Globus pallidus (tissue), 1 donor: ENCODE data around the gene USP47.

Experiments
- DNase-seq: peaks from one replicate; pipeline ENCODE4 v3.0.0-alpha.2; 2015; ENCODE audit warnings: low spot score

The USP47 gene

GRCh38 chr11:11966826-11967668 is 125.3 kb downstream of the USP47 start:
- peak; percentile 69 for DNase-seq

GRCh38 chr11:11967669-11968510 is 126.1 kb downstream of the USP47 start:
- no peak for DNase-seq

GRCh38 chr11:11968511-11969280 is 126.9 kb downstream of the USP47 start:
- no peak for DNase-seq

GRCh38 chr11:11969380-11970215 is 127.8 kb downstream of the USP47 start:
- DNase-seq: peak; percentile 73

- DNase-seq: no peak
Measured at GRCh38 chr11:11970556-11970955, 128.8 kb downstream of the USP47 start.

GRCh38 chr11:11971906-11972547 is 130.3 kb downstream of the USP47 start:
- DNase-seq: no peak

- no peak for DNase-seq
Measured at GRCh38 chr11:11972730-11973341, 131.1 kb downstream of the USP47 start.

- peak; percentile 88 for DNase-seq
Measured at GRCh38 chr11:11973361-11973800, 131.6 kb downstream of the USP47 start.

GRCh38 chr11:11973866-11974265 is 132.1 kb downstream of the USP47 start:
- no peak for DNase-seq

GRCh38 chr11:11975201-11976092 is 133.7 kb downstream of the USP47 start:
- no peak for DNase-seq

- DNase-seq: peak; percentile 40
Measured at GRCh38 chr11:11976481-11977127, 134.8 kb downstream of the USP47 start.

- no peak for DNase-seq
Measured at GRCh38 chr11:11977206-11977938, 135.6 kb downstream of the USP47 start.

- DNase-seq: no peak
Measured at GRCh38 chr11:11978098-11978637, 136.4 kb downstream of the USP47 start.

- DNase-seq: no peak
Measured at GRCh38 chr11:11978792-11979487, 137.2 kb downstream of the USP47 start.

GRCh38 chr11:11979488-11980117 is 137.8 kb downstream of the USP47 start:
- DNase-seq: no peak

- DNase-seq: no peak
Measured at GRCh38 chr11:11980200-11980599, 138.4 kb downstream of the USP47 start.
